ENCODE results near the gene GRID1.
"Not testable (repeated sequence)": the region's sequence is repeated elsewhere in the genome, so short reads cannot be mapped to it uniquely, and the experiment has no call there.

Gene GRID1

GRCh38 chr10:86083664-86084175 is 282.9 kb downstream of the GRID1 start:
- no peak for DNase-seq (ENCODE audit: low spot score)

- no peak for DNase-seq (ENCODE audit: low spot score)
Observed at GRCh38 chr10:86083206-86083605, 283.4 kb downstream of the GRID1 start.

GRCh38 chr10:86082556-86082955 is 284.0 kb downstream of the GRID1 start:
- DNase-seq (ENCODE audit: low spot score) = no peak

- DNase-seq (ENCODE audit: low spot score) = no peak
Observed at GRCh38 chr10:86079088-86079487, 287.5 kb downstream of the GRID1 start.

GRCh38 chr10:86078639-86079035 is 288.0 kb downstream of the GRID1 start:
- no peak for DNase-seq (ENCODE audit: low spot score)

- no peak for DNase-seq (ENCODE audit: low spot score)
Observed at GRCh38 chr10:86077871-86078638, 288.5 kb downstream of the GRID1 start.

- DNase-seq (ENCODE audit: low spot score) = no peak
Observed at GRCh38 chr10:86077271-86077670, 289.3 kb downstream of the GRID1 start.

GRCh38 chr10:86076497-86076896 is 290.1 kb downstream of the GRID1 start:
- not testable (repeated sequence) for DNase-seq (ENCODE audit: low spot score)

- DNase-seq (ENCODE audit: low spot score) = no peak
Observed at GRCh38 chr10:86075512-86075911, 291.1 kb downstream of the GRID1 start.

- no peak for DNase-seq (ENCODE audit: low spot score)
Observed at GRCh38 chr10:86074294-86074693, 292.3 kb downstream of the GRID1 start.

- no peak for DNase-seq (ENCODE audit: low spot score)
Observed at GRCh38 chr10:86073199-86073977, 293.2 kb downstream of the GRID1 start.

- DNase-seq (ENCODE audit: low spot score) = no peak
Observed at GRCh38 chr10:86072413-86072812, 294.2 kb downstream of the GRID1 start.

GRCh38 chr10:86071758-86072157 is 294.8 kb downstream of the GRID1 start:
- no peak for DNase-seq (ENCODE audit: low spot score)

GRCh38 chr10:86071145-86071544 is 295.4 kb downstream of the GRID1 start:
- DNase-seq (ENCODE audit: low spot score) = no peak

GRCh38 chr10:86070278-86070677 is 296.3 kb downstream of the GRID1 start:
- DNase-seq (ENCODE audit: low spot score) = no peak

- DNase-seq (ENCODE audit: low spot score) = no peak
Observed at GRCh38 chr10:86068231-86069054, 298.2 kb downstream of the GRID1 start.

GRCh38 chr10:86067436-86068050 is 299.1 kb downstream of the GRID1 start:
- DNase-seq (ENCODE audit: low spot score) = no peak

- no peak for DNase-seq (ENCODE audit: low spot score)
Observed at GRCh38 chr10:86066696-86067095, 299.9 kb downstream of the GRID1 start.

GRCh38 chr10:86065711-86066251 is 300.8 kb downstream of the GRID1 start:
- DNase-seq (ENCODE audit: low spot score) = no peak

GRCh38 chr10:86064931-86065662 is 301.5 kb downstream of the GRID1 start:
- DNase-seq (ENCODE audit: low spot score) = no peak

GRCh38 chr10:86064219-86064618 is 302.4 kb downstream of the GRID1 start:
- no peak for DNase-seq (ENCODE audit: low spot score)

Data from AG08396 (cell line).